Fibroblast of peridontal ligament (primary cell): ENCODE data around the gene SPOCK3.
"Not testable (repeated sequence)": the region's sequence is repeated elsewhere in the genome, so short reads cannot be mapped to it uniquely, and the experiment has no call there.

ENCODE experiments used
- DNase-seq: peaks from one replicate; pipeline ENCODE4 v3.0.0-alpha.2; 2010; ENCODE audit errors: extremely low read depth

The SPOCK3 gene

DNA sequence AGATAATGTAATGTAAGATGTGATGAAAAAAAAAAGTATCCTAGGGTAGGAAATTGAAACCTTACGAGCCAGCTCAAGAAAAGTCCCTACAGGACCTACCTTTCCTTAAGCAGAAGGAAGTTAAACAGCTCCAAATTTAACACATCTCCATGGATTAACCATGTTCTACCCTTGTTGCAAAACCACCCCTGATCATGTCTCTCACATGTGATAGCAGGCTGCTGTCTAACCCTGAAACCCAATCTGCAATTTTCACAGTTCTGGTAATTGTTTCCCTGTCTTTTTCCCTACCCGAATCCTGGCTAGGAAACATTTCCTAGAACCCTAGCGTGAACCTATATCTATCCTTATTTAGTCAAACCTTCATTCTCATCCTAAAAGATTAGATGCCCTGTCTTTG lies 198.9 kb downstream of the SPOCK3 start:
- no peak for DNase-seq

DNA sequence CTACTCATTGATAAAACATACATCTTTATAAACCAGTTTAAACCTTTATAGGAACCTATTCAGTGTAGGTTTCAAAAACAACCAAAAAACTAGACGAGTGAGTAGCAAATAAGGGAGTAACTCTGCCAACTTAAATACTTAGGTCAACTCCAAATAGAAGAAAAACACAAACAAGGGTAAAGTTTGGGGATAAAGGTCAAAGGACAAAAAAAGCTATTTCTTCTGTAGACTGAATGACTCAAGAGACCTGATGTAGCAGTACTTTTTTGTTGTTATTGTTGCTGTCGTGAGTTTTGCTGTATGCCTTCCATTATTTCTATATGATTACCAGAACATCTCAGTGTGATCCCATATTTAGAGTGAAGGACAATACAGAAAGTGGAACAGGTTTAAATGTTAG lies 199.3 kb downstream of the SPOCK3 start:
- DNase-seq = no peak

DNA sequence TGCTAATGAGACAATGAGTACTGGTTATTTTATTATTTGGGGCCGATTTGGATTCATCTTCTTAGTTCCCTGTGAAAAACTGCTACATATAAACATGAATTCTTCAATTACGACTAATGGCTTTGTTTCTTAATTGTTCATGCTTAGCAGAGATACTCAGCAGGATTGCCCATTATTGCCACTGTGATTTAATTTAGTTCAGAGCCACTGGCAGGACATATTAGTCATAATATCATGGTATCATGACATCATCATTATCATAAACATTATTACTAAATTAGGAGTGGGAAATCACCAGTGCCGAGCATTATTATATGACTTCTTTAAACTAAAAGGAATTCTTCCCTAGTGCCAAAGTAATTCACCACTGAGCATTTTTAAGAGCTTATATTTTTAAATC lies 201.4 kb downstream of the SPOCK3 start:
- no peak for DNase-seq

DNA sequence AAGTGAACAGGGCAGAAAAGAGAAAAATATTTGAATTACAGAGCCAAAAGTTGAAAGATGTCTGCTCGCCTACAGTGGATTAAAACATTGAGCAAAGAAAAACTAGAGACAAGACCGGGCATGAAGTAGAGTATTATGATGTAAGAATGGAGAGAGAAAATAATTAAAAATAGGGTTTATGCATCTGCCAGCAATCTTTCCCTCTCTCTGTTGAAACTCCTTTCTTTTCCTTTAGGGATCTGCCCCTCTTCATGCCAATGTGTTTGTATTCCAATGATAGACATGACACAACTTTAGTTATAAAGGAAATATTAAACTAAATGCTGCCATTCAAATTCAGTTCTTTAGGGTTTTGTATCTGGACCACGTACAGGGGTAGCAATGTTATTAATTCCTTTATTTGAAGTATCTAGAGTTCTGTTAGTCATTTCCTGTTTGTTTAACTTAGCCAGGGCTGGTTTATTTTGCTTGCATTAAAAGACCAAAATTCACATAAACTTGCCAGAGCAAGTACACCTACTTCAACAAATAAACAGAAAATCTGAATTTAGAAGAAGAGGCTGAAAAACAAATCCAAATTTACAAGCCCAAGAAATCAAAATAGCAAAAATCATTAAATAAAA lies 202.6 kb downstream of the SPOCK3 start:
- no peak for DNase-seq

DNA sequence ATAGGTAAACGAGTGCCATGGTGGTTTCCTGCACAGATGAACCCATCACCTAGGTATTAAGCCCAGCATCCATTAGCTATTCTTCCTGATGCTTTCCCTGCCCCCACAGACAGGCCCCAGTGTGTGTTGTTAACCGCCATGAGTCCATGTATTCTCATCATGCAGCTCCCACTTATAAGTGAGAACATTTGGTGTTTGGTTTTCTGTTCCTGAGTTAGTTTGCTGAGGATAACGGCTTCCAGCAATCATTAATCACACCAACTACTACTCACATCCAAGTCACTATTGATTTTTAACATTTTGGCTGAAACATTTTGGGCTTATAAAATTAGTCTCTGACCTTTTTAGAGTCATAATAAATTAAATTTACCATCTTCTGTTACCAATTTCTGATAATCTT lies 205.3 kb downstream of the SPOCK3 start:
- DNase-seq = no peak

DNA sequence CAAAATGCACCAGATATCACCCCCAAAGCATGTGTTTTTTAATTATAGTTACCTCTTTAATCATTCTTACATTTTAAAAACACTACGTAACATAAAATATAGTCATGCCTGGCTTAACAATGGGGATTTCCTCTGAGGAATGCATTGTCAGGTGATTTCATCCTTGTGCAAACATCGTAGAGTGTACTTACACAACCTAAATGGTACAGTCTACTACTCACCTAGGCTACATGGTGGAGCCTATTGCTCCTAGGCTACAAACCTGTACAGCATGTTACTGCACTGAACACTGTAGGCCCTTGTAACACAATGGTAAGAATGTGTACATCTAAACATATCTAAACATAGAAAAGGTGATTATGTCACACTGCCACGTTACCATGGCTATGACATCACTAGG lies 208.6 kb downstream of the SPOCK3 start:
- DNase-seq = no peak

DNA sequence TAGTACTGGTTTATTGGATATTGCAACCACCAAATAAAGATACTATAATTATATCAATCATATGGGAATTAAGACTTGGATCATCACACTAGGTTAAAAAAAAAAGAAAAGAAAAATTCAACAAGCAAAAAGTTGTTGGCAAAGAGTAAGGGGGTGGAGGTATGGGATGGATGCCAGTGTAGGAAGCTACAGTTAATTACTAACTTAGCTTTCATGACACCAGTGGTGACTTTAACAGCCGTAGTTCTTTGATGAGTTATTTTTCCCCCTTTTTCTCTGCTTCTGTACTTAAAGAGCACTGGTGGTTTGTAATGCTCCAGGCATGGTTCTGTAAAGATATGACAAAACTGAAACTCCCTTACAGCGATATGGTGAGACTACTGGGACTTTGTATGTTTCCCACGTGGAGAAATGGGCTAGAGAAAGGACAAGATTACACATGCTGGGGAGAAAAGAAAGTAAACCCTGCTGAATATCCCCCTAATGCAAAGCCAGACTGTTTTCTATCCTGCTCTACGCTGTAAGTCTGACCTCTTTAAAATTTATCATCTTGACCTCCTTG lies 210.8 kb downstream of the SPOCK3 start:
- no peak for DNase-seq

DNA sequence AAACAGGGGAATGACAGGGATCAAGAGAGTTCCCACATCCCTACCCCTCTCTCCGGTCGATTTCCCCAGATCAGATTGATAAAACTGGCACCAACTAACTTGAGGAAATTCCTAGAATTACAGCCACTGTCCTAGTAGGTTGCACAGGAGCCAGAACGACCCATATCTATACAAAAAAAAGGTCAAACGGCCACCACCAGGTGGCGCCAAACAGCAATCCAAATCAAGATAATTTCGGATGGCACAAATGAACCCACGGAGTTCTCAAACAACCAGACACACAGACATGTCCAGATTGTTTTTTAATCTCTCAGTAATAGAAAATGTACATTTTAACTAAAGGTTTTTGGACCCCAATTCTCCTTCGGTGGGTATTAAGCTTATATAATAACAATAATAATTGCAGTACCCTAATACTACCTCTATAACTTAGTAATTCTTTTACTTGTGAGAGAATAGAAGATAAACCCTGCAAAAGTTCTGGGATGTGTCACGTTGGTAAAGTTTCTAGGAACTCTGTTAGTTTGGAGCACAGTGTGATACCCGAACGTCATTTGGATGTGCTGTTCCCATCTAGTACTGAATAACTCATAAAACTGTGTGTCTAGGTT lies 212.6 kb downstream of the SPOCK3 start:
- peak; percentile 65 for DNase-seq

DNA sequence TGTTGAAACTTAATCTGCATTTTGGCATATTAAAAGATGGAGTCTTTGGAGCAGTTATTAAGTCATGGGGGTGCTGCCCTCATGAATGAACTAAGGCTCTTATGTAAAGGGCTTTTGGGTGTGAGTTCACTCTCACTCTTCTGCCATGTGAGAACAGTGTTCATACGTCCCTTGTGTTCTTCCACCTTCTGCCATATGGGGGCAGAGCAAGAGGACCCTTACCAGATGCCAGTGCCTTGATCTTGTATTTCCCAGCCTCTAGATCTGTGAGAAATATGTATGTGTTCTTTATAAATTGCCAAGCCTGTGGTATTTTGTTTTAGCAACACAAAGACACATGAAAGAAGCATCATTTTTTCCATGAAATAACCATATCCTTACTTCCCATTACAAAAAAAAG lies 213.9 kb downstream of the SPOCK3 start:
- DNase-seq = no peak

DNA sequence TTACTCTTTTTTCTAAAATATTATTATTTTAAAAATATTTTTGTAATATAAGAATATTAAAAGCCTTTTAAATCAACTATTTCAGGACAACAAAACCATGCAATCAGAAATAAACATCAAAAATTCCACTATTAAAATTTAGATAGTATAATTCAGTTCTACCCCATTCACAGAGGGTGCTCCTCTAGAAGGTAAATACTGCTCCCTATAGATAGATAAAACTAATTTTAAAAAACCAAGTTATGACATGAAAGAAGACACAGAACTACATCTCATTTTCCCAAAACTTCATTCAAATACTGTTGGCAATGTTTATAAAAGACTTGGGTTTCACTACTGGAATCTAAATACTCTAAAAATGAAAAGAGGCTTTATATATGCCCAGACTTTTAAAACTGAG lies 219.3 kb downstream of the SPOCK3 start:
- DNase-seq = no peak

DNA sequence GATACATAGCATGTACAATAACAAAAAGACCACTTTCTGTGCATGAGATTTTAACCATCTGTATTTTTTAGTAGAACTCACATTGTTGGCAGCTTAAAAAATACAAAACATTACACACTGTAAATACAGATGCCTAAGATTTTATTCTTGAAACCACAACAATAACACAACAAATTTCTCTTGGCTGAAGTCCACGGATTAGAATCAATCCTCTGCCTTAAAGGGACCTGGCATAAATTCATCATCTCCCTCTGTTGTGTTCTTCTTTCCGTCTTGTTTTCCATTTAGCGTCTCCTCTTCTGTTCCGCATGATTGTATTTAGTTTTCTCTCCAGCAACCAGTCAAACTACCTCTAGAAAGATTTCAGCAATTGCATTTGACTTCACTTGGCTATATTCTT lies 231.0 kb downstream of the SPOCK3 start:
- DNase-seq = no peak

DNA sequence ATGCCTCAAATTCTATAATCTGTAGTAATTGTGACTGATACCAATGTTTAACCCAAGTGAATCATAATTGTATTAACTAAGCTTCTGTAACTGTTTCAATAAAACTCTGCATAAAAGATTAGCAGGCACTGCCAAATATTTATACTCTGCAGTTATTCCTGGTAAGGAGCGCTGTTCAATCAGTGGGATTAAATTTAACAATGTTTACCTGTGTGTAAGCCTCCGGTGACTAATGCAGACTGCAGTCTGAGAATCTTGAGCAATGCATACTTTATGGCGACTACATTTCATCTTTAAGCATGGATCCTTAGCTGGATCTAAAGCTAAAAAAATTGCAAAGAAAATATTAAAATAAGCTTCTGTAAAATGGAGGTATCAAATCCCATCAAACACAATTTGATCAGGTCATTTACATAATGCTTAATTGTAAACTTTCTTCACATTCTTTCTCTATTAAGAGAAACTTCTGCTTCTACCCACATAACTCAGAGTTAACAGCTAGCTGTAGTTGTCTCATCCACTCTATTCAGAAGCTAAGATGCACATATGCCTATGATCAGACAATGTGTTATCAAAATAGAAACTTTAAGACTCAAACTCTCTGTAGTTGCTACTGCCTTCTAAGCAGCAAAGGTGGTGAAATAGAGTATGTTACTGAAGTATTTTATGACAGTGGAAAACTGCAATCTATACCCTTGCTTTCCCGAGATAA lies 234.0 kb downstream of the SPOCK3 start:
- DNase-seq = no peak

DNA sequence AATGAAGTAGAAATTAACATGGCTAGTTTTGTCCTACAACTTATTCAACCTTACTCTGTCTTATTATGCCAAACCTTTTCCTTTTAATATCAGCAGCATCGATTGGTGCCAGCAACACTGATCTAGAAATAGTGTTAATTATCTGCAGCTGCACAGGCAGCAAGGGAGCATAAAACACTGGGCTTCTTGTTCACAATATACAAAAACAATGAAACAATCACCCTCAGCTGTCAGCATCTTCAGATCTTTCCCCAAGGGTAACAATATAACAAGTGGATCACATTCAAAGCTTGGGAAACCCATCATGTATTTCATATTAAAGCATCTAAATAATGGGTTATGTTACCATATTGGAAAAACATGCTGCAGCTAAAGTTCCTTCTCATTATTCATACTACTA lies 238.1 kb downstream of the SPOCK3 start:
- DNase-seq = no peak

DNA sequence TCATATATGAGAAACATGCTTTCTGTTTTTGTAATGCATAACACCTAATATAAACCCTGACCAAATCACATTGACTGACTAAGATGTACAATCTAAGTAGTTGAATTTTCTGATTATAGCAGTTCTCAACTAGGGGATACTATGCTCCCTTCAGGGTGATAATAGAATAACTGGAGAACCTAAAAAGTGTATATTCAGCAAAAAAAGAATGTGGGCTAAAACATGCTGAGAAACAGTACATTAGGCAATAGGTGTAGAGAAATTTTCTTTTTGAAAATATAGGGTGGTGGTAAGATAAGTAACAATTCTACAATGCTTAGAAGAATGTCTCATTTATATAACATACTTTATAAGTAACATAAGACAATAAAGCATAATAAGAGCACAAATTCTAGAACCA lies 239.6 kb downstream of the SPOCK3 start:
- DNase-seq = no peak

DNA sequence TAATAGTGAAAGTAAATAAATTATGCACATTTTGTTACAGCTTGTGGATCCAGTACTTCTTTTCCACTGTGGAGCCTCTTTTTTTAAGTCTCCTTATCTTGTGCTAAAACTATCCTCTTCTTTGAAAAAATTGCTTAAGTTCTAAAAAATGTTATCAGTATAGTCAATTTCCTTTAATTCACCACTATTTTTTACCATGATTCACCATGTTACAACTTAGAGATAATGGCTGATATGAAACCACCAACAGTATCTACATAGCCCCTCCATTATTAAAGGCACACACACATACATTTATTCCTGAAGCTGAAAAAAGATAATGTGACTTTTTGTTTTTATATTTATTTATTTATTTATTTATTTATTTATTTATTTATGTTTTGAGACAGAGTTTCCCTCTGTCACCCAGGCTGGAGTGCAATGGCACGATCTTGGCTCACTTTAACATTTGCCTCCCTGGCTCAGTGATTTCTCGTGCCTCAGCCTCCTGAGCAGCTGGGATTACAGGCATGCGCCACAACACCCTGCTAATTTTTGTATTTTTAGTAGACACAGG lies 243.2 kb downstream of the SPOCK3 start:
- DNase-seq = no peak

DNA sequence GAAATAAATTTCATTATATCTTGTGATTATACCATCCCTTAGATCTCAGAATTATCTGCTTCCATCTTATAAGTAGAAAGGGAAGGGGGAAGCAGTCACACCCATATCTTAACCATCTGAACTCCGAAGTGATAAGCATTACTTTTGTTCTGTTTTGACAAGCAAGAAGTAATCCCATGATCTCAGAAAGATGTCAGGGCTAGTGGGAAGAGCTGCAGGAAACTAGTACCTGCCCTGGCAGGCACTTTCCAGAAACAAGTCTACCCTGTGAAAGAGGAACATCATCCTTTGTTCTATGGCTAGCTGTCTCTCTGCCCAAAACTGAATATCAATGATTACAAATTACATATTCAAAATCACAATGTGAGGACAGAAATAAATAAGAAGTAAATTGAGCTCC lies 244.4 kb downstream of the SPOCK3 start:
- DNase-seq = no peak

DNA sequence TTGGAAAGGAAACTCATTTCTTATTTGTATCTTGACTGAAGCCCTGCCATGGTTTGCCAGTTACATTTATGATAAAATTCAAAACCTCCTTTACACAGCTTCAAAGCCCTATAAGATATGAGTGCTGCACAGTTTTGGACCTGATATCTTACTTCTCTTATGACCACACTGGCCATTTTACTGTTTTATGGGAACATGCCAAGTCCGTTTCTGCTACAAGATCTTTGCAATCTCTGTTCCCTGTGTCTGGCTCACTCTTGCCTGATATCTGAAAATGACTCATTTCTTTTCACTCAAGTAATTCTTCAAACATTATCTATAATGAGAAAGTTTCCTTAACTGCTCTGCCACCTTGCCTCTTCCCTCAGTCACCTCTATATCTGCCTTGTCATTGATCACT lies 247.3 kb downstream of the SPOCK3 start:
- DNase-seq = no peak

DNA sequence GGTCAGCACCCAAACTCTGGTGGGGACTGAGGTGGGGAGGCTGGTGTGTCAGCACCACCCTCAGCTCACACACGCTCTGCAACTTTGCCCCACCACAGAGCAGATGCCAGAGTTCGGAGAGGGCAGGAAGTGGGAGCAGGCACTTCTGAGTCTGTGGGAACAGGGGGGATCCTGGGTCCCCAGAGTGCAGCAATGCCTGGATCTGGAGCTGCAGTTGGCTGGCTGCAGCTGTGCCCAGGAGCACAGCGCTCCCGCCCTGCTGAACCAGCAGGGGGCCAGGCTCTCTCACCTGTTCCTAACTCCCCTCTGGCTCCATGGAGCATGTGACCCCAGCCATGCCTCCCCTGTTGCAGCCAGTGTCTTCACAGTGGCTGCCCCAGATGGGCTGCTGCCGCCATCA lies 252.4 kb downstream of the SPOCK3 start:
- DNase-seq = no peak

DNA sequence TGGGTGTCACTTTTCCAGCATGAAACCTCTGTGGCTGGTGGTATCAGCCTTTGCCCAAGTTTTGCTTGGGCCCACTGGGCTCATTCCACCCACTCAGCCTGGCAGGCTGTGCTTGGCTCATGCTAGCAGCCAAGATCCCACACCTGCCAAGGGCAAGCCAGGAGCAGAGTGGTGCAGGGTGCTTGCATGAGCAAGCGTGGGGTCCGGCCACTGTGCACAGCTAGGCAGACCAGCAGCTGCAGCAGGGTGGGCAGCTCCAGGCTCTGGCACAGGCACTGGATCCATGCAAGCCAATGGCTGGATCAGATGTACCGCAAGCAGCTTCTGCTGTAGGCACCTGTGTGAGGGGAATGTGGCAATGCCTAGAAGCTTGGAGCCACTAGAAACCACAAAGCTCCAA lies 253.9 kb downstream of the SPOCK3 start:
- no peak for DNase-seq

DNA sequence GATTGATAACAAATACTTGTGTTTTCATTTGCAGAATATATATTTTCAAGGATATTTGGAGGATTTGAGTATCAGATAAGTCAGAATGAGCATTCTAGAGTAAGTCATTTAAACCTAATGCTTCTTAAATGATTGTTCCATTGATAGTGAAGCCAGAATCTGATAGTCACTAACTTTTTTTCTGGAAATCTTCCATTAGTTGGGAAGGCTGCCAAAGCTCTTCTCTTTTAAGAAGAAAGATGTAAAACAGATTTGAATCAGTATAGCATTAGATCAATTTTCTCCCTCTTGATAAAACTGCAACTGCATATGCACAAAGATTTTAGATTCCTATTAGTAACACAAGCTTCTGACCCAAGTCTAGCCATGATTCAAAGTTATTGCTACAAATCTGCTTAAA lies 256.7 kb downstream of the SPOCK3 start:
- no peak for DNase-seq

DNA sequence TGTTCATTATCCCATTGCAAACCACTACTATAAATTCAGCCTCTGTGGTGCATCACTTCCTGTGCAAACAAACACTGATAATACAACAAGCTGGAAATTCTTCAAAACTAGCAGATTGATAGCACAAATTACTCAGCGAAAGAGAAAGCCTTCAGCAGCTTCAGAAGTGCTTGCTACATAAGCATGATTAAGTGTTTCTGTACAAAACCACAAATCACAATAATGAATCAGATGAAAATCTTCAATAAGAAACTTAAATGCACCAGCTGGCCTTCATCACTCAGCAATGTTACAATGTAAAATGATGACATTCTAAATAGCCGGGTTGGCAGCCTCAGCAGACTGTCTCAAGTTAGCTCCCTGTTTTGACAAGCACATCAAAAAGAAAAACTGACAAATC lies 262.2 kb downstream of the SPOCK3 start:
- DNase-seq = no peak

DNA sequence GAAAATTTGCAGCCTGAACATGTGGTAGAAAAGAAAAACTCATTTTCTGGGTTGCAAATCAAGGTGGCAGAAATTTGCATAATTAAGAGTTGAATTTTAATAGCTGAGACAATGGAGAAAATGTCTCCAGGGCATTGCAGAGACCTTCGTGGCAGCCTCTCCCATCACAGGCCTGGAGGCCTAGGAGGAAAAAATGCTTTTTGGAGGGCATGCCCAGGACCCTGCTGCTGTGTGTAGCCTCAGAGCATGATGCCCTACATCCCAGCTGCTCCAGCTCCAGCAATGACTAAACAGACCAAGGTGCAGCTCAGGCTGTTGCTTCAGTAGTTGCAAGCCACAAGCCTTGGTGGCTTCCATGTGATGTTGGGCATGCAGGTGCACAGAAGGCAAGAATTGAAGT lies 266.1 kb downstream of the SPOCK3 start:
- not testable (repeated sequence) for DNase-seq

DNA sequence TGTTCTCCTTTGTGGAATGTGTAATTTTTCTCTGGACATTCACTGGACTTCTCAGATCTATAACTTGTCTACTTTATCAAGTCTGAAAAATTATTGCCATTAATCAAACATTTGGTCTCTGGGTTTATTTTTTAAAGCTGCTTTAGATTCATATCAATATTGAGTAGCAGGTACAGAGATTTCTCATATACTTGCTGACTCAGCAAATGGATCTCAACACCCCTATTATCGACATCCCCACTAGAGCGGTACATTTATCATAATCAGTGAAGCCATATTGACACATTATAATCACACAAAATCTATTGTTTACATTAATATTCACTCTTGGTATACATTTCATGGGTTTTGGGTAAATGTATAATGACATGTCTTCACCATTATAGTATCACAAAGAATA lies 268.7 kb downstream of the SPOCK3 start:
- no peak for DNase-seq
